ENCODE data around the gene COL11A2. TPM values are rescaled to one million over a fixed set of nuclear protein-coding genes. Genes with fewer than 3 reads are reported as not detected.

COL11A2 gene
- total and polyA plus RNA-seq, 2 of the 13 experiments (the other 11 are each of a cell fraction or from before 2014, with no cell fraction given): 0.55 TPM

GRCh38 chr6:33197431-33198048 lies 5.3 kb upstream of the COL11A2 start:
- H3K4me2 ChIP-seq (ENCODE audit: low read depth, low read length): peak overlapping the region; percentile 98
- peak overlapping the region; percentile 99 for H3K27ac ChIP-seq (ENCODE audit: extremely low read length, insufficient read depth, low read length)
- H4K20me1 ChIP-seq (ENCODE audit: insufficient read depth, low read length): peaks cover 19% of the 10 kb centered on the region
- ChIA-PET POLR2A (interaction anchor here (1.0 to 4.1 kb wide), 11 partner anchors 8 to 227 kb away, joined by 3 to 69 read pairs (median 12); partner anchors contain the start of genes BRD2, RGL2, RING1 and RPS18), CTCF (ENCODE audit: low intra/inter-chr PET ratio, low total read pairs) (interaction anchor here (0.6 to 1.7 kb wide), 3 partner anchors 16 to 51 kb away, joined by 3 to 11 read pairs (median 5); no protein-coding TSS in a partner anchor)
- ATAC-seq: peak; percentile 65
- intact Hi-C loops (cut with micrococcal nuclease; ENCODE audit: unreplicated experiment): loop anchor here (1.0 to 5.0 kb wide), 3 partner anchors 36 to 225 kb away; partner anchors contain the start of gene KIFC1
- peak overlapping the region; percentile 23 to 93 (median 25); a peak in 5 of 6 replicates for H3K4me3 ChIP-seq (replicated peaks in 1 of 3; ENCODE audit: insufficient read depth in 1 of 3, low read depth in 2 of 3, low read length in 3 of 3)
- H2AFZ ChIP-seq (ENCODE audit: low read length): no peak overlapping the region
- DNase-seq (ENCODE audit: low spot score): peak; percentile 80
- H3K9ac ChIP-seq (ENCODE audit: insufficient read depth, low read depth, low read length): peak overlapping the region; percentile 45
- no peaks in the 10 kb centered on the region for H3K9me3 ChIP-seq (ENCODE audit: low read length)
- in situ Hi-C loops (cut with HindIII; ENCODE audit: extremely low pct_ligation_motif_present, low pct_unique_long_range_greater_than_20kb): no loop called here
- FAIRE-seq: peak; percentile 79
- H3K36me3 ChIP-seq (replicated peaks in 1 of 2; ENCODE audit: control insufficient read depth in 1 of 2, insufficient read depth in 2 of 2, low read length in 2 of 2): peaks cover 24 to 41% of the 10 kb centered on the region in 2 experiments
- H3K27me3 ChIP-seq (ENCODE audit: control insufficient read depth in 1 of 2, insufficient read depth in 2 of 2, low read length in 2 of 2): peaks cover 0 to 4% of the 10 kb centered on the region in 2 experiments; a peak in 1 of 5 replicates
- 14% methylated on average over 5 of the region's 12 CpGs for WGBS (ENCODE audit: low lambda C conversion rate)
- no TSS peak for BruUV-seq (replicated peaks)
- H3K4me1 ChIP-seq (ENCODE audit: insufficient read depth, low read length): peaks cover 40% of the 10 kb centered on the region
- H3K79me2 ChIP-seq (ENCODE audit: insufficient read depth, low read length): peaks cover 25% of the 10 kb centered on the region
- peak; percentile 29; the same call in 1 of the 2 replicates for TF ChIP-seq SALL1 (CRISPR knock-in tag; IDR thresholded peaks at IDR 0.05)
- TF ChIP-seq HNRNPL (IDR thresholded peaks at IDR 0.05; ENCODE audit: low read depth, low read length): 0 out of 2 replicates have a peak, but pooled peaks have one; percentile 35
- TF ChIP-seq NR2F6 (IDR thresholded peaks at IDR 0.05): peak; percentile 17; the same call in 1 of the 2 replicates
- TF ChIP-seq NR2F6 (CRISPR knock-in tag; IDR thresholded peaks at IDR 0.05): peak; percentile 37; the same call in 1 of the 2 replicates
- TF ChIP-seq FOXP4 (CRISPR knock-in tag; IDR thresholded peaks at IDR 0.05): 0 out of 2 replicates have a peak, but pooled peaks have one; percentile 6
- TF ChIP-seq RNF2 (conservative IDR thresholded peaks at IDR 0.05; ENCODE audit: low read depth): no peak
- TF ChIP-seq, protein P1, sequence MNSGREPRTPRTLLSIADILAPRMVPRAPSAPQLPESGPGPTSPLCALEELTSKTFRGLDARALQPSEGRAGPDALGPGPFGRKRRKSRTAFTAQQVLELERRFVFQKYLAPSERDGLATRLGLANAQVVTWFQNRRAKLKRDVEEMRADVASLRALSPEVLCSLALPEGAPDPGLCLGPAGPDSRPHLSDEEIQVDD (CRISPR knock-in tag; IDR thresholded peaks at IDR 0.05; ENCODE audit: borderline replicate concordance): no peak
- TF ChIP-seq KAT7 (CRISPR knock-in tag; IDR thresholded peaks at IDR 0.05; ENCODE audit: borderline replicate concordance): no peak
- TF ChIP-seq SAP130 (CRISPR knock-in tag; IDR thresholded peaks at IDR 0.05; ENCODE audit: low read depth): peak; percentile 57
- TF ChIP-seq RBAK (CRISPR knock-in tag; IDR thresholded peaks at IDR 0.05): no peak
- TF ChIP-seq ZBTB43 (CRISPR knock-in tag; conservative IDR thresholded peaks at IDR 0.05): no peak
- TF ChIP-seq ISL2 (CRISPR knock-in tag; IDR thresholded peaks at IDR 0.05): no peak
- TF ChIP-seq BHLHE40 (IDR thresholded peaks at IDR 0.05; ENCODE audit: low read length): no peak
- peak; percentile 33 for TF ChIP-seq TEAD3 (CRISPR knock-in tag; optimal IDR thresholded peaks at IDR 0.05; ENCODE audit: borderline replicate concordance)
- TF ChIP-seq AHR (CRISPR knock-in tag; IDR thresholded peaks at IDR 0.05): no peak
- TF ChIP-seq NCOA1 (CRISPR knock-in tag; IDR thresholded peaks at IDR 0.05): no peak
- no peak for TF ChIP-seq ARHGAP35 (CRISPR knock-in tag; IDR thresholded peaks at IDR 0.05; ENCODE audit: borderline replicate concordance)
- TF ChIP-seq, protein P2, sequence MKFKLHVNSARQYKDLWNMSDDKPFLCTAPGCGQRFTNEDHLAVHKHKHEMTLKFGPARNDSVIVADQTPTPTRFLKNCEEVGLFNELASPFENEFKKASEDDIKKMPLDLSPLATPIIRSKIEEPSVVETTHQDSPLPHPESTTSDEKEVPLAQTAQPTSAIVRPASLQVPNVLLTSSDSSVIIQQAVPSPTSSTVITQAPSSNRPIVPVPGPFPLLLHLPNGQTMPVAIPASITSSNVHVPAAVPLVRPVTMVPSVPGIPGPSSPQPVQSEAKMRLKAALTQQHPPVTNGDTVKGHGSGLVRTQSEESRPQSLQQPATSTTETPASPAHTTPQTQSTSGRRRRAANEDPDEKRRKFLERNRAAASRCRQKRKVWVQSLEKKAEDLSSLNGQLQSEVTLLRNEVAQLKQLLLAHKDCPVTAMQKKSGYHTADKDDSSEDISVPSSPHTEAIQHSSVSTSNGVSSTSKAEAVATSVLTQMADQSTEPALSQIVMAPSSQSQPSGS (CRISPR knock-in tag; IDR thresholded peaks at IDR 0.05): no peak
